ENCODE measurements around the gene C4orf46. TPM values are rescaled to one million over a fixed set of nuclear protein-coding genes. Genes with fewer than 3 reads are reported as not detected.

C4orf46 gene
- total RNA-seq, 2 experiments from 2014 or later: 2.6 to 3.1 TPM

GRCh38 chr4:158670975-158671664 is 567 bp downstream of the C4orf46 start:
- H3K27me3 ChIP-seq (ENCODE audit: control insufficient read depth in 1 of 2, insufficient read depth in 2 of 2, low read length in 2 of 2): no peaks in the 10 kb centered on the region
- no peaks in the 10 kb centered on the region for H3K27me3 Mint-ChIP-seq
- ATAC-seq (ENCODE audit: poor library complexity): no peak

GRCh38 chr4:158669310-158669709 is 2.4 kb downstream of the C4orf46 start:
- H3K27me3 Mint-ChIP-seq: no peaks in the 10 kb centered on the region
- Histone ChIP-seq H3K36me3 (ENCODE audit: insufficient read depth, low read length) (no peaks in the 10 kb centered on the region), H3K27ac (ENCODE audit: low read depth in 1 of 2, low read length in 2 of 2) (no peak overlapping the region), H3K27me3 (ENCODE audit: control insufficient read depth in 1 of 2, insufficient read depth in 2 of 2, low read length in 2 of 2) (no peaks in the 10 kb centered on the region), H3K4me1 (ENCODE audit: insufficient read depth, low read length) (peaks cover 19% of the 10 kb centered on the region), H3K9me3 (ENCODE audit: control insufficient read depth in 1 of 2, insufficient read depth in 1 of 2, low read length in 2 of 2) (no peaks in the 10 kb centered on the region), H3K4me3 (ENCODE audit: low read length) (no peak overlapping the region)
- ATAC-seq (ENCODE audit: poor library complexity) (no peak), DNase-seq (no peak)
- peaks cover 17% of the 10 kb centered on the region for H3K36me3 Mint-ChIP-seq (ENCODE audit: low read depth)
- H3K27ac Mint-ChIP-seq: no peak overlapping the region
- H3K4me1 Mint-ChIP-seq (ENCODE audit: low read depth): peaks cover 25% of the 10 kb centered on the region
- H3K4me3 Mint-ChIP-seq: peak overlapping the region; percentile 73
- H3K9me3 Mint-ChIP-seq: no peaks in the 10 kb centered on the region
- no peak for TF ChIP-seq CTCF (IDR thresholded peaks at IDR 0.05)
- POLR2A ChIA-PET: no interaction called here
- intact Hi-C loops (cut with DNase I, micrococcal nuclease): no loop called here
- CTCF ChIA-PET: no interaction called here

More at GRCh38 chr4:158670975-158671664, 567 bp downstream of the C4orf46 start:
- DNase-seq: peak in 12 of 14 experiments; percentile 13 to 83 (median 28)
- Histone ChIP-seq H3K36me3 (ENCODE audit: insufficient read depth, low read length) (no peaks in the 10 kb centered on the region), H3K27ac (ENCODE audit: low read depth in 1 of 2, low read length in 2 of 2) (peak overlapping the region; percentile 91 to 99), H3K4me1 (ENCODE audit: insufficient read depth, low read length) (peaks cover 19% of the 10 kb centered on the region), H3K4me3 (ENCODE audit: low read length) (peak overlapping the region; percentile 98), H3K9me3 (ENCODE audit: control insufficient read depth in 1 of 2, insufficient read depth in 1 of 2, low read length in 2 of 2) (no peaks in the 10 kb centered on the region)
- peak overlapping the region; percentile 93 for H3K4me3 Mint-ChIP-seq
- no peak for TF ChIP-seq CTCF (IDR thresholded peaks at IDR 0.05)
- POLR2A ChIA-PET: interaction anchor here (1.6 kb wide), 1 partner anchor 19 kb away, joined by 3 read pairs; no protein-coding TSS in a partner anchor
- H3K9me3 Mint-ChIP-seq: no peaks in the 10 kb centered on the region
- CTCF ChIA-PET: no interaction called here
- peaks cover 17% of the 10 kb centered on the region for H3K36me3 Mint-ChIP-seq (ENCODE audit: low read depth)
- peak overlapping the region; percentile 85 for H3K27ac Mint-ChIP-seq
- intact Hi-C loops (cut with DNase I, micrococcal nuclease): loop anchor here (2.0 to 5.0 kb wide), 2 partner anchors 102 to 431 kb away; partner anchors contain the start of gene RAPGEF2 (in 2 of the 2)
- peaks cover 25% of the 10 kb centered on the region for H3K4me1 Mint-ChIP-seq (ENCODE audit: low read depth)

- TF ChIP-seq CTCF (IDR thresholded peaks at IDR 0.05): peak; percentile 68
- Mint-ChIP-seq H3K27me3 (no peaks in the 10 kb centered on the region), H3K36me3 (ENCODE audit: low read depth) (peaks cover 17% of the 10 kb centered on the region), H3K4me3 (peak overlapping the region; percentile 25), H3K27ac (no peak overlapping the region), H3K9me3 (no peaks in the 10 kb centered on the region), H3K4me1 (ENCODE audit: low read depth) (peaks cover 23% of the 10 kb centered on the region)
- DNase-seq (peak in 6 of 14 experiments; percentile 3 to 66 (median 20)), ATAC-seq (ENCODE audit: poor library complexity) (no peak)
- H3K36me3 ChIP-seq (ENCODE audit: insufficient read depth, low read length): no peaks in the 10 kb centered on the region
- intact Hi-C loops (cut with DNase I, micrococcal nuclease): no loop called here
- H3K4me1 ChIP-seq (ENCODE audit: insufficient read depth, low read length): peaks cover 15% of the 10 kb centered on the region
- H3K27ac ChIP-seq (ENCODE audit: low read depth in 1 of 2, low read length in 2 of 2): no peak overlapping the region
- H3K4me3 ChIP-seq (ENCODE audit: low read length): no peak overlapping the region
- no peaks in the 10 kb centered on the region for H3K9me3 ChIP-seq (ENCODE audit: control insufficient read depth in 1 of 2, insufficient read depth in 1 of 2, low read length in 2 of 2)
- H3K27me3 ChIP-seq (ENCODE audit: control insufficient read depth in 1 of 2, insufficient read depth in 2 of 2, low read length in 2 of 2): no peaks in the 10 kb centered on the region
- ChIA-PET CTCF (interaction anchor here (0.7 kb wide), 1 partner anchor 40 kb away, joined by 3 read pairs; no protein-coding TSS in a partner anchor), POLR2A (no interaction called here)
Observed at GRCh38 chr4:158667651-158668198, 4.0 kb downstream of the C4orf46 start.
